ENCODE measurements around the gene KCNA1. TPM values are rescaled to one million over a fixed set of nuclear protein-coding genes. Genes with fewer than 3 reads are reported as not detected.
"Not testable (repeated sequence)": the region's sequence is repeated elsewhere in the genome, so short reads cannot be mapped to it uniquely, and the experiment has no call there.

The KCNA1 gene
- 0.02 TPM in 1 of 2 replicates, not detected in the other for total RNA-seq

- intact Hi-C loops (cut with micrococcal nuclease), result loop anchor here (1.0 kb wide), 1 partner anchor 55 kb away; no protein-coding TSS in a partner anchor
Measured at GRCh38 chr12:4909734-4910501, at the start of gene KCNA1. Gene KCNA1 (plus strand): TSS chr12:4909905. CDS start chr12:4911379, 1,474 bp downstream.

- intact Hi-C loops (cut with micrococcal nuclease), result no loop called here
Measured at GRCh38 chr12:4860741-4861140, 49.0 kb upstream of the KCNA1 start.

GRCh38 chr12:4862809-4863208, 46.9 kb upstream of the KCNA1 start:
- intact Hi-C loops (cut with micrococcal nuclease), result no loop called here

DNA sequence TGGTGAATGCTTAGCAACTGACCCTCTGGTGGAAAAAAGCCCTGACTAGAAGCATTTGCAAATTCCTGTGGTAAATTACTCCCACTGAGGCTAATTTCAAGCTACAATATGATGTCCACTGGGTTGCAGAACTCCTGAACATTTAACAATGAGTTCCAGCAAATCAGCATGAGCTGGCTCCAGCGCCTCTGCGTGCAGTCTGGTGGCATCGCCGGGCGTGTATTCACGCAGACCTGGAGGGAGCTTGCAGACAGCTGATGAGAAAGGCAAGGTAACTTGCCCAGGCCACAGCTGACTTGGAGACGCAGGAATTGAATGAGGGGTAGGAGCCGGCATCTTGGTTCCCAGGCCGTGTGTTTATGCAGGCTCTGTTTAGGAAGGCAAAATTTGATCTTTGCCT, 45.1 kb upstream of the KCNA1 start:
- intact Hi-C loops (cut with micrococcal nuclease), result no loop called here

GRCh38 chr12:4865246-4865645, 44.5 kb upstream of the KCNA1 start:
- intact Hi-C loops (cut with micrococcal nuclease), result no loop called here

DNA sequence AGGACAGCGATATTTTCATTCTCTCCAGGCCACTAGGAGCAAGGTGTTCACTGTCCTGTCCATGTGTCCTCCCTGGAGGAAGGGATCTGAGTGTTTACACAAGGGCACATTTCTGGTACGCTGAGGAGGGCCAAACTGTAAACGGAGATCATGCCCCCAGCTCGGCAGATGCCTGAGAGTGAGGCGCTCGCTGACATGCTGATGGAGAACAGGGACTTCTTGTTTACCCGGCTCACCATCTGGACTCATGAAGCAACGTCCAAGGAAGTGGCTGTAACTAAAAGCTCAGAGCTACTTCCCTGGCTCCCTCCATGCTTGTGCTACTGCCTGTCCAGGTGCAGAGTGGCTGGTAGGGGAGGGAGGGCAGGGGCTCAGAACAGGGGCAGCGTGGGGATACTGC, 43.4 kb upstream of the KCNA1 start:
- intact Hi-C loops (cut with micrococcal nuclease), result no loop called here

DNA sequence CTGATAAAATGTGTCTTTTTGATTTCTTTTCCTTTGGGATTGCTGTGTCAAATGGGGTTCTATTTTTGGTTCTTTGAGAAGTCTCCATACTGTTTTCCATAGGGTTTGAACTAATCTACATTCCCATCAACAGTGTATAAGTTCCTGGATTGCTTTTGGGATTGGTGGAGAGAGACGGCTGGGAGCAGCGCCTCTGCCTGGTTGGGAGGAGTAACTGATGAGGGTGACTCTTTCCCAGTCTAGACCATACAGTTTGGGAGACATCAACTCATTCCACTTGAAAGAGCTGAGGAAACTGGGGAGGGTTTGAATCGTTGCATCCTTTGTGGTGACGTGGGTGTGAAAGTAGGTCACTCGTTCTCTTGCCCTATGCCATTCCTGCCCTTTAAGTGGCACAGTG, 42.3 kb upstream of the KCNA1 start:
- intact Hi-C loops (cut with micrococcal nuclease), result no loop called here

DNA sequence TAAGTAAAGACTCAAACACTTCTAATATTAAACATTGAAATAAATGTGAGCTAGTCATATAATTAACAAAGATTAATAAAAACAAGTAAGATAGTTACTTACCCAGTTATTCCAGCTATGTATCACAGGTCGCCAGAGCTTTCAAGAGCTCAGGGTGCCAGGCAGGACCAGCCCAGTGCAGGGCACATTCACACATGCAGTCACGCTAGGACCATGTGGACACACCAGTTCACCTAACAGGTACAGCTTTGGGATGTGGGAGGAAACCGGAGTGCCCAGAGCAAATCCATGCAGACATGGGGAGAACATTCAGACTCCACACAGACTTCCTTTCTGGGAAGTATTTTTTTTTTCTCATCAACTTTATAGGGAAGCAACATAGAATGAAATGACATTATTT, 39.3 kb upstream of the KCNA1 start:
- intact Hi-C loops (cut with micrococcal nuclease), result no loop called here

DNA sequence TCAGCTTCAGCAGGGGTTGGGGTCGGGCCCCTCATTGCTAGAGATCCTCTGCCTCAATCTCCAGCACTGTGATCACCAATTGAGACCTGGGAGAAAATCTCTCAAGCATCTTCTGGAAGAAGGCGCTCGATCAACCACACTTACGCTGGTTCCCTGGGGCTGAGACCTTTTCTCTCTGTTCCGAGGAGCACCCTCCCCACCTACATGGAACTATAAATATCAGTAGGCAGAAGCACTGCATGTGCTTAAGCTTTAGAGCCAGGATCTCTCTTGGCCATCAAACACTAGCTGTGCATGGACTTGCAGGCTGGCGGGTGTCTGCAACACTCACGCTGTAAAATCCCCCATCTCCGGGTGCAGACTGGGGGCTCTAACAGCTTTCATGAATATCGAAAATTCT, 38.2 kb upstream of the KCNA1 start:
- intact Hi-C loops (cut with micrococcal nuclease), result no loop called here

- intact Hi-C loops (cut with micrococcal nuclease), result no loop called here
Measured at GRCh38 chr12:4873947-4874346, 35.8 kb upstream of the KCNA1 start.

DNA sequence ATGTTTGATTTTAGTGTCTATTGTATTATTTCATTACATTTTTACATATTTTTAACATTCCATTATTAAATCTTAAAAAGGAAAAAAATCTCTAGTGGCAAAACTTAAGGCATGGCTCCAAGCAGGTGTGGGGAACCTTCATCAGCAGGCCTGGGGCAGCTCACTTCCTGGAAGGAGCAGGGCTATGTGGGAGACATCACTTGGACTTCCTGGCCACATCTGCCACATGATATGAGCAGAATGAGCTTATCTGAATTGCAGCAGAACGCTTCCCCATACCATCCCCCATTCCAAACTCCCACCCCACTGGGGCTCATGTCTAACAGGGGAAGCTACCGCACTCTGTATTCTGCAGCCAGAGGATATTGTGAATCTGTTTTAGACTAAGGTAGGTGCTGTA, 35.0 kb upstream of the KCNA1 start:
- intact Hi-C loops (cut with micrococcal nuclease), result no loop called here

DNA sequence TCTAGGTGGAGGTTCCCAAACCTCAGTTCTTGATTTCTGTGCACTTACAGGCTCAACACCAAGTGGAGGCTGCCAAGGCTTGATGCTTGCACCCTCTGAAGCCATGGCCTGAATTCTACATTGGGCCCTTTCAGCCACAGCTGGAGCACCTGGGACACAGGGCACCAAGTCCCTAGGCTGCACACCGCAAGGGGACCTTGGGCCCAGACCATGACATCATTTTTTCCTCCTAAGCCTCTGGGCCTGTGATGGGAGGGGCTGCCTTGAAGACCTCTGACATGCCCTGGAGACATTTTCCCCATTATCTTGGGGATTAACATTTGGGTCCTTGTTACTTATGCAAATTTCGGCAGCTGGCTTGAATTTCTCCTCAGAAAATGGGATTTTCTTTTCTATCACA, 30.2 kb upstream of the KCNA1 start:
- intact Hi-C loops (cut with micrococcal nuclease), result not testable (repeated sequence)

DNA sequence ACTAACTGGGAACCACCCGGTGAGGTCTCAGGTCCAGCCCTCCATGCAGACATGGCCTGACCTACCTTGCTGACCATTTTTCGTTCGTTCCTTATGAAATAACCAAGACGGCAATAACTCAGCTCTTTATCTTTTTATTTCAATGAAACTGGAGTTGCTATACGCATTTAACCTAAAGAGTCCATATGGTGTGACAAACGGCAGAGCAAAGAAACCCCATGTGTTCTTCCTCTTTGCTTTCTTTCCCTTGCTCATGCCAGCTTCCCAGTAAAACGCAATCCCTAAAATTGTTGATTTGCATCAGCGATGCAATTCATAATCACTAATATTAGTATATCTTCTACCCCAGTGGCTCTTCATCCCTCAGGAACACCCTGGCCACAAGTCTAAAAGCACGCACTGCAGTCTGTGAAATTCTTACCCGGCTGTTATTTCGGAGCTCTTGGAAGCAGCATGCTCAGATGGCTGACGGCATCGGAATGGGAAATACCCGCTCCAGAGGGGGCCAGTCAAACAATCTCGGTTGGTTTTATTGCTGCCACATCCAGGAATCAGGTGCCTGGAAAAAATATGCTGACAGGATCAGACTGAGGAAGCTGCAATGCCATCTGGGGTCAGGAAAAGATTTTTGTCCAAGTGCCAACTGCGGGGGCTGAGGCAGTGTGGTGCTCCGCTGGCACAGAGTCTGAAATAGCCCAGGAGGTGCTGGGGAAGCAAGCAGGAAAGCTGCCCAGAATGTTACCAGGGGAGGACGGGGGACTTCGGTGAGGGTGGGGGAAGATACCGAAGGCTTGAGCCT, 28.2 kb upstream of the KCNA1 start:
- intact Hi-C loops (cut with micrococcal nuclease), result no loop called here

GRCh38 chr12:4891866-4892265, 17.8 kb upstream of the KCNA1 start:
- intact Hi-C loops (cut with micrococcal nuclease), result no loop called here

- intact Hi-C loops (cut with micrococcal nuclease), result no loop called here
Measured at GRCh38 chr12:4892418-4892817, 17.3 kb upstream of the KCNA1 start.

- intact Hi-C loops (cut with micrococcal nuclease), result no loop called here
Measured at GRCh38 chr12:4894019-4894418, 15.7 kb upstream of the KCNA1 start.

DNA sequence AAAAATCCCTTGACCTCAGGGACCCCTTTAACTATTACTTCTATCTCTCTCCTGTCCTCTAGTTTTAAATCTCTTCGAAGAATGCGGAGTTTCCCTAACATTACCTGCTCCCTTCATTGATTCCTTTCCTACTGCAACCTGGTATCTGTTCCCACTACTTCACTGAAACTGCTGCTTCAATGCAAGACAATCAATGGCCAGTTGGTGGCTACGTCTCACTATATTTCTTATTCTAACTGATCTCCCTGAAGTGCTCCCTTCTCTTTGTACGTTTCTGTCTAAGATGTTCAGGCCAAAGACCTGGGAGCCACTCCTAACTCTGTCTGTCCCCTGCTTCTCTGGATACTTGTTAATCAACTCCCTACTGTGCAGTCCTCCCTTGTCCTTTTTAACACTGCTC, 10.3 kb upstream of the KCNA1 start:
- intact Hi-C loops (cut with micrococcal nuclease), result no loop called here

GRCh38 chr12:4900327-4900726, 9.4 kb upstream of the KCNA1 start:
- intact Hi-C loops (cut with micrococcal nuclease), result no loop called here

GRCh38 chr12:4905316-4905715, 4.4 kb upstream of the KCNA1 start:
- intact Hi-C loops (cut with micrococcal nuclease), result no loop called here

DNA sequence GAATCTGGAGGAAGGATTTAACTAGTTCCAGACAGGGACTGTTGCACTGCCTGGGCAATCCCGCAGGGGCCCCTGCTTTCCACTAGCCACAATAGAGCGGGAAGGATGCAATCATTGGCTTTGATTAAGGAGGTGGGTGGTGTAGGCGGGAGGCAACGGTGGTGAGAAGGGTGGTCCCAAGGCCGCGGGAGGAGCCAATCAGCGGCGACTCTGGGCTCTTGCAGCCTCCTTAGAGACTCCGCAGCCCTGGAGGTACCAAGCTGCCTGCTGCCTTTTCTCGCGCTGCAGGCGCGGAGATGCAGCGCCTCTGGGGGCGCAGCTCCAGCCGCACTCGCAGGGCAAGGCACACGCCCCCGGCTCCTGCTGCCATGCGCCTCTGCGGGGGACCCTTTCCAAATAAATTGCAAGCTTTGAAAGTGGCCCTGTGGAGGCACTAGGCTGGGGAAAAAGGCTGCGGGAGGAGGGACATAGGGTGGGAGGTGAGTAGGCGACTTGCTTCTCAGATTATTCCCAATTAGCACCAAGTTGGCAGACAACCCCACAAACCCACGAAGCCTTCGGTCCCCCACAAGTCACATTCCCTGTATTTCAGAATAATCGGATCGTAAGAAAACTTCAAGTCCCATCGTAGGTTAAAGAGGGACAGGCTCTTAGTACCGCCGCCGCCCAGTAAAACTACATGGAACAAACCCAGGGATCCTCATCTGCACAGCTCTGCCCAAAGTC, 858 bp upstream of the KCNA1 start:
- intact Hi-C loops (cut with micrococcal nuclease), result no loop called here

DNA sequence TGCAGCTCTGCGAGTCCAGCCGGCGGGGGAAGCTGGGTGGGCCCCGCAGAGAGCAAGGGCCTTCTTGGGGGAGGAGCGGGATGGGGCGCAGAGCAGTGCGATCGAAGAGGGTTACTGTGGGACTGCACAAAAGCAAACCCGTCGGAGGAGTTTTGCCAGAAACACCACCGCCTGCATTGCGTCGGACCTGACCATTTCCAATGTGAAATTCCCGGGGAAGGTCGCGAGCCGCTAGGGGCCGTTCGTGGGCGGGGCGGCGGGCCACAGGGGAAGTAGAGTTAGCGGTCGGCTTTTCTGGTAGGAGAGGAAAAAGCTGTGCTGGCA, 333 bp upstream of the KCNA1 start:
- intact Hi-C loops (cut with micrococcal nuclease), result no loop called here

Measured in T-helper 1 cell treated with Interleukin-12 subunit alpha and Interleukin-12 subunit beta and Interleukin-4 antibody, amounts not matched to agents 30 ng/mL and 1 ng/mL, for 36 hours (primary cell).